Karpas-422 (cell line): ENCODE results near the gene BRF1. TPM values are rescaled to one million over a fixed set of nuclear protein-coding genes. Genes with fewer than 3 reads are reported as not detected.
"Not testable (repeated sequence)": the region's sequence is repeated elsewhere in the genome, so short reads cannot be mapped to it uniquely, and the experiment has no call there.

Experiments used
- DNase-seq: peaks from one replicate; pipeline ENCODE4 v3.0.0-alpha.2; 2015
- H2AFZ ChIP-seq: fragments of 200-600 bp; sonication (generic); 2 replicates; pipeline ENCODE4 v1.6.1; 2014; ENCODE audit warnings: antibody characterized with exemption, low read length, mixed read lengths
- H3K27ac ChIP-seq: fragments of 200-600 bp; sonication (generic); 2 replicates; pipeline ENCODE4 v1.5.1; 2014; ENCODE audit warnings: mild to moderate bottlenecking, low read length, moderate library complexity
- H3K27me3 ChIP-seq: fragments of 200-600 bp; sonication (generic); 2 replicates; pipeline ENCODE4 v1.6.1; 2014; ENCODE audit warnings: low read length, mixed read lengths
- H3K36me3 ChIP-seq: fragments of 200-600 bp; sonication (generic); 2 replicates; pipeline ENCODE4 v1.6.1; 2014; ENCODE audit warnings: low read length, mixed read lengths; ENCODE audit not compliant: insufficient read depth
- H3K4me1 ChIP-seq: fragments of 200-600 bp; sonication (generic); 2 replicates; pipeline ENCODE4 v1.6.1; 2014; ENCODE audit warnings: mild to moderate bottlenecking, low read length, mixed read lengths
- H3K4me2 ChIP-seq: fragments of 200-600 bp; sonication (generic); 2 replicates; pipeline ENCODE4 v1.6.1; 2014; ENCODE audit warnings: low read length, low read depth, mild to moderate bottlenecking; ENCODE audit not compliant: poor library complexity, severe bottlenecking
- H3K4me3 ChIP-seq: fragments of 200-600 bp; sonication (generic); 2 replicates; pipeline ENCODE4 v1.5.1; 2014; ENCODE audit warnings: mild to moderate bottlenecking, antibody characterized with exemption, low read length, mixed read lengths
- H3K79me2 ChIP-seq: fragments of 200-600 bp; sonication (generic); 2 replicates; pipeline ENCODE4 v1.6.1; 2014; ENCODE audit warnings: mild to moderate bottlenecking, low read length, mixed read lengths
- H3K9ac ChIP-seq: fragments of 200-600 bp; sonication (generic); 2 replicates; pipeline ENCODE4 v1.6.0; 2014; ENCODE audit warnings: low read length
- H3K9me2 ChIP-seq: fragments of 200-600 bp; sonication (generic), shearing (Covaris generic); replicated peaks from 2 replicates; pipeline ENCODE4 v1.6.0; 2014; ENCODE audit warnings: mild to moderate bottlenecking, low read length, moderate library complexity; ENCODE audit not compliant: insufficient read depth
- H3K9me3 ChIP-seq: fragments of 300-700, 200-600 bp; sonication (generic); 2 replicates; pipeline ENCODE4 v1.6.1; 2014; ENCODE audit warnings: low read length, mixed read lengths
- H4K20me1 ChIP-seq: fragments of 200-600 bp; sonication (generic); 2 replicates; pipeline ENCODE4 v1.6.1; 2014; ENCODE audit warnings: mild to moderate bottlenecking, antibody characterized with exemption, low read length, low read depth; ENCODE audit not compliant: insufficient read depth
- total RNA-seq: library from RNA; depleted of rRNA; stranded (reverse); fragments of >200 nt; shearing (Covaris generic); gene quantifications from 2 replicates; pipeline ENCODE4 v1.2.3, GENCODE V29; 2014; ENCODE audit warnings: low replicate concordance

The BRF1 gene
- total RNA-seq, 1 experiment from 2014 or later: 19.0 TPM

DNA sequence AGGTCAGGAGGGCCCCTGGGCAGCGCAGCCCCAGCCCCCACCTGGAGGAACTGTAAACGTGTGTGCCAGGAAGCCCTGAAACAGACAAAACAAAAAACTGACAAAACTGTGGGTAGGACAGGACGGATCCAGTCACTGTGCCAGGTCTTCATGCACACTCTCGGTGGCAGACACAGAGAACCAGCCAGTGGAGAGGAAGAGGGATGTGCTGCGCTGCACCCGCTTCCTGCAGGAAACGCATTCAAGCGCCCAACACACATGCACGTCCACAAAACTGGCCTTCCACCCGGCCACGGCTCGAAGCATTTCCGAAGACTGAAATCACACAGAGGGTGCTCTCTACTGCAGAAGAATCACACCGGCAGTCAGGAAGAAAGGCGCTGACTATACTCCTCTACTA, 16.9 kb downstream of the BRF1 start:
- Histone ChIP-seq H3K9ac (no peak overlapping the region), H3K9me2 (no peaks in the 10 kb centered on the region), H3K4me3 (no peak overlapping the region), H3K36me3 (no peaks in the 10 kb centered on the region), H3K9me3 (no peaks in the 10 kb centered on the region), H3K4me2 (no peak overlapping the region), H3K79me2 (no peaks in the 10 kb centered on the region), H4K20me1 (peaks cover 5% of the 10 kb centered on the region; the same call in 1 of the 2 replicates), H3K27ac (no peak overlapping the region), H3K27me3 (no peaks in the 10 kb centered on the region), H2AFZ (no peak overlapping the region), H3K4me1 (no peaks in the 10 kb centered on the region)
- DNase-seq: no peak

DNA sequence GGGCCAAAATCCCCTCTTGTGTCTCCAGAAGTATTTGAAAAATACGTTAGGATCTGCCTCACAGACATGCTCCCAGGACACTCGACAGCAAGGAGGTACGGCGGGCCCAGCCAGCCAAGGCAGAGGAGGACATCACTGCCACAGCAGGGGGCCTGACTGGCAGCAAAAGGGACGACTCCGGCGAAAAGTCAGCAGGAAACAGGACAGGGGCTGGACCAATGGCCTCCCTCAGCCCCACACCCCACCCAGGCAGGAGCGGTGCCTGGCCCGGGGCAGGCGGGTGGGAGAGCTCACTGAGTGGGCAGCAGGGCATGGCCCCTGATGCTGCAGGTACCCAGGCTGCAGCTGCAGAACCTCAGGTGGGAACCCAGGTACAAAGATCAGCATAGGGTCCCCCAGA, 17.8 kb downstream of the BRF1 start:
- no peaks in the 10 kb centered on the region for H3K9me2 ChIP-seq
- no peaks in the 10 kb centered on the region for H3K9me3 ChIP-seq
- H3K36me3 ChIP-seq: no peaks in the 10 kb centered on the region
- peaks cover 8% of the 10 kb centered on the region; the same call in 1 of the 2 replicates for H4K20me1 ChIP-seq
- H3K4me2 ChIP-seq: no peak overlapping the region
- H3K4me3 ChIP-seq: no peak overlapping the region
- no peaks in the 10 kb centered on the region for H3K79me2 ChIP-seq
- DNase-seq: no peak
- H3K27me3 ChIP-seq: no peaks in the 10 kb centered on the region
- H3K27ac ChIP-seq: no peak overlapping the region
- H3K4me1 ChIP-seq: no peaks in the 10 kb centered on the region
- no peak overlapping the region for H2AFZ ChIP-seq
- no peak overlapping the region for H3K9ac ChIP-seq

DNA sequence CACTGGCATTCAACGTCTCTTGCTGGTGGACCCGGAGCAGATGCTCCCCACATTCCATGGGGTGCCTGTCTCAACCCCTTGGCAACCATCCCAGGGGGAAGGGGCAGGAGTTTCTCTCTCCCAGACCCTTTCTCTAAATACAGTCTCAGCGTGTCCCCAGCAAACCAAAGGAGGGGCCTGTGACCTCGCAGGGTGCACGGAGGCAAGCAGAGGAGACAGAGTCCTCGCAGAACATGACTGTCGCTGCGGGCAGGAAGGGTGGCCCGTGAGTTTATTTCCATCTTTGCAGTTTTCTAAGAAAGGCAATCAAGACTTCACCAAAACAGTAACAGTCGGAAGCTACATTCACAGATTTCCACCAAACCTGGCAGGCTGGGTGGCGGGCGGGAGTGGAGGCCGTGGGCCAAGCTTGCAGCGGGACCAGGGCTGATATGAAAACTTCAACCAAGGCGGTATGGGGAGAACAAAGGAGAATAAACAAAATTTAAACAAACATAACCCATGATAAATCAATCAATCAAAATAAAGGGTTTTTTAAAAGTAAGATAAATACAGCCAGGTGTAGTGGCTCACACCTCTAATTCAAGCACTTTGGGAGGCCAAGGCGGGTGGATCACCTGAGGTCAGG, 18.6 kb downstream of the BRF1 start:
- H3K9ac ChIP-seq: no peak overlapping the region
- no peak overlapping the region for H3K27ac ChIP-seq
- no peaks in the 10 kb centered on the region for H3K27me3 ChIP-seq
- H2AFZ ChIP-seq: no peak overlapping the region
- no peak for DNase-seq
- no peaks in the 10 kb centered on the region for H3K9me3 ChIP-seq
- no peaks in the 10 kb centered on the region for H3K9me2 ChIP-seq
- no peaks in the 10 kb centered on the region for H3K36me3 ChIP-seq
- H3K4me2 ChIP-seq: no peak overlapping the region
- H3K4me1 ChIP-seq: no peaks in the 10 kb centered on the region
- H4K20me1 ChIP-seq: peaks cover 11% of the 10 kb centered on the region; the same call in 1 of the 2 replicates
- H3K79me2 ChIP-seq: no peaks in the 10 kb centered on the region
- no peak overlapping the region for H3K4me3 ChIP-seq

DNA sequence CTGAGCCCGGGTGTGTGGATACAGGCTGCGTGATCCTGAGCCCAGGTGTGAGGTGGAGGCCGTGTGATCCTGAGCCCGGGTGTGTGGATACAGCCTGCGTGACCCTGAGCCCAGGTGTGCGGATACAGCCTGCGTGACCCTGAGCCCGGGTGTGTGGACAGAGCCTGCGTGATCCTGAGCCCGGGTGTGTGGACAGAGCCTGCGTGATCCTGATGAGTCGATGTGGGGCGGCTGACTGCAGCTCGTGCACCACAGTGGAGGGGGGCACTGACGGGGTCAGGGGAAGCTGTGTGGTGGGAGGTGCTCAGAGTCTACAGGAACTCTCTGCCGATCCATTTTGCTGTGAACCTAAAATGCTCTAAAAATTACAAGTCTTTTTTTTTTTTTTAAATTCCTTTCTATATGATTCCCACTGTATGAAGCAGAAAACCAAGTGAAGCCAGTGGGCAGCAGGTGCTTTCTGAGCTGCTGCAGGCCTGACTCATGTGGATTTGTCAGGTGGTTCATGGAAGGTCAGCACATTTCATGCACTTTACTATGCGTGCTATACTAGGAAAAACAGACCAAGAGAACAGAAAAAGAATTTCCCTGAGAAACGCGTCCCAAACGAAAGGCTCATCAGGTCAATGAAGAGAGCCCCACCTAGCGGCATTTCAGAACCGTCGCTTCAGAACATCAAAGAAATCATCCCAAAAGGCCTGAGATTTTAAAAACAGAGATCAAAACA, 19.3 kb downstream of the BRF1 start:
- no peaks in the 10 kb centered on the region for H3K9me2 ChIP-seq
- peak; percentile 63 for DNase-seq
- H3K4me1 ChIP-seq: no peaks in the 10 kb centered on the region
- no peak overlapping the region for H3K4me2 ChIP-seq
- no peak overlapping the region for H3K4me3 ChIP-seq
- H3K9me3 ChIP-seq: no peaks in the 10 kb centered on the region
- H2AFZ ChIP-seq: no peak overlapping the region
- no peak overlapping the region for H3K27ac ChIP-seq
- H3K27me3 ChIP-seq: no peaks in the 10 kb centered on the region
- H3K79me2 ChIP-seq: no peaks in the 10 kb centered on the region
- no peaks in the 10 kb centered on the region for H3K36me3 ChIP-seq
- no peak overlapping the region for H3K9ac ChIP-seq
- peaks cover 11% of the 10 kb centered on the region; the same call in 1 of the 2 replicates for H4K20me1 ChIP-seq

DNA sequence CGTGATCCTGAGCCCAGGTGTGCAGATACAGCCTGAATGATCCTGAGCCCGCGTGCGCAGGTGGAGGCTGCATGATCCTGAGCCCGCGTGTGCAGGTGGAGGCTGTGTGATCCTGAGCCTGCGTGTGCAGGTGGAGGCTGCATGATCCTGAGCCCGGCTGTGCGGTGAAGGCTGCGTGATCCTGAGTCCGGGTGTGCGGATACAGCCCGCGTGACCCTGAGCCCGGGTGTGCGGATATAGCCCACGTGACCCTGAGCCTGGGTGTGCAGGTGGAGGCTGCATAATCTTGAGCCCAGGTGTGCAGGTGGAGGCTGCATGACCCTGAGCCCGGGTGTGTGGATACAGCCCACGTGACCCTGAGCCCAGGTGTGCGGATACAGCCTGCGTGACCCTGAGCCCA, 20.3 kb downstream of the BRF1 start:
- no peaks in the 10 kb centered on the region for H3K9me3 ChIP-seq
- H3K4me3 ChIP-seq: no peak overlapping the region
- H4K20me1 ChIP-seq: peaks cover 12% of the 10 kb centered on the region
- DNase-seq: no peak
- H3K4me2 ChIP-seq: no peak overlapping the region
- no peaks in the 10 kb centered on the region for H3K9me2 ChIP-seq
- no peak overlapping the region for H3K27ac ChIP-seq
- H3K9ac ChIP-seq: no peak overlapping the region
- H3K4me1 ChIP-seq: no peaks in the 10 kb centered on the region
- no peaks in the 10 kb centered on the region for H3K79me2 ChIP-seq
- H2AFZ ChIP-seq: no peak overlapping the region
- H3K36me3 ChIP-seq: no peaks in the 10 kb centered on the region
- no peaks in the 10 kb centered on the region for H3K27me3 ChIP-seq

DNA sequence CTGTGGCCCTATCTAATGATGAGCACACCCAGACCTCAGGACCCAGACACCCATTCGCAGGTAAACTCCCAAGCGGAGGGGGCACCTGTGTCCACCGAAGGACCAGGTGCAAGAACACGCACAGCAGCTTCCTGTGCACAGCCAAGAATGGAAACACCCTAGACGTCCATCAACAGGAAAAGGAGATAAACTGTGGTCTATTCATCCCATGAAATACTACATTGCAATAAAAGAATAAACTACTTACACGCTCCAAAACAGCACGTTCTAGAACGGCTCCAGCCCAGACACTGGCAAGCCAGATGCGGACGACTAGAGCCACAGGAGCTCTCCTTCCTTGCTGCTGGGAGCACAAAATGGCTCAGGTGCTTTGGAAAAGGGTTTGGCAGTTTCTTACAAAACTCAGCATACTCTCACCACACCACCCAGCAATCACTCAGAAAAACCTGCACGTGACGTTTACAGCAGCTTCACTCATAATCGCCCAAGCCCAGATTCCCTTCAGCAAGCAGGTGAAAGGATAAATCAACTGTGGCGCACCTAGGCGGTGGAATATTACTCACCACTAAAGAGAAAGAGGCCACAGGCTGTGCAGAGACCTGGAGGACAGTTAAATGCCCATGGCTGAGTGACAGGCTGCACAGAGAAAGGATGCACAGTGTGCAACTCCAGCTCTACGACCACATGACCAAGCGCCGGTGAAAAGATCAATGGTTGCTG, 21.0 kb downstream of the BRF1 start:
- H3K9ac ChIP-seq: no peak overlapping the region
- H3K9me3 ChIP-seq: no peaks in the 10 kb centered on the region
- no peaks in the 10 kb centered on the region for H3K4me1 ChIP-seq
- no peaks in the 10 kb centered on the region for H3K9me2 ChIP-seq
- no peaks in the 10 kb centered on the region for H3K36me3 ChIP-seq
- no peak overlapping the region for H2AFZ ChIP-seq
- no peak overlapping the region for H3K4me2 ChIP-seq
- no peak for DNase-seq
- no peaks in the 10 kb centered on the region for H3K79me2 ChIP-seq
- H3K4me3 ChIP-seq: no peak overlapping the region
- H3K27me3 ChIP-seq: no peaks in the 10 kb centered on the region
- peaks cover 19% of the 10 kb centered on the region for H4K20me1 ChIP-seq
- H3K27ac ChIP-seq: no peak overlapping the region

DNA sequence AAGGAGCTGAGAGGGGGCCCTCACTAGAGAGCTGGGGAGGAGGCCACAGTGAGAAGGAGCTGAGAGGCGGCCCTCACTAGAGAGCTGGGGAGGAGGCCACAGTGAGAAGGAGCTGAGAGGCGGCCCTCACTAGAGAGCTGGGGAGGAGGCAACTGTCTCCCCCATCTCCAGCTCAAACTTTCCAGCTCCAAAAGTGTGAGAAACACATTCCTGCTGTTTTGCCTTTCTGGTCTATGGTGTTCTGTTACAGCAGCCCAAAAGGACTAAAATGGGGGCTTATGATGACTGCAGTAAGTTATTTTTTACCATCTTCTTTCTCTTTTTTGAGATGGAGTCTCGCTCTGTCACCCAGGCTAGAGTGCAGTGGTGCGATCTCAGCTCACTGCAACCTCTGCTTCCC, 23.4 kb downstream of the BRF1 start:
- not testable (repeated sequence) for H3K79me2 ChIP-seq, H3K4me1 ChIP-seq, H3K36me3 ChIP-seq, H2AFZ ChIP-seq, H3K27ac ChIP-seq, H3K4me3 ChIP-seq, H3K27me3 ChIP-seq, H3K9me3 ChIP-seq, H3K9me2 ChIP-seq, H3K9ac ChIP-seq, DNase-seq, H3K4me2 ChIP-seq
- peaks cover 25% of the 10 kb centered on the region for H4K20me1 ChIP-seq

DNA sequence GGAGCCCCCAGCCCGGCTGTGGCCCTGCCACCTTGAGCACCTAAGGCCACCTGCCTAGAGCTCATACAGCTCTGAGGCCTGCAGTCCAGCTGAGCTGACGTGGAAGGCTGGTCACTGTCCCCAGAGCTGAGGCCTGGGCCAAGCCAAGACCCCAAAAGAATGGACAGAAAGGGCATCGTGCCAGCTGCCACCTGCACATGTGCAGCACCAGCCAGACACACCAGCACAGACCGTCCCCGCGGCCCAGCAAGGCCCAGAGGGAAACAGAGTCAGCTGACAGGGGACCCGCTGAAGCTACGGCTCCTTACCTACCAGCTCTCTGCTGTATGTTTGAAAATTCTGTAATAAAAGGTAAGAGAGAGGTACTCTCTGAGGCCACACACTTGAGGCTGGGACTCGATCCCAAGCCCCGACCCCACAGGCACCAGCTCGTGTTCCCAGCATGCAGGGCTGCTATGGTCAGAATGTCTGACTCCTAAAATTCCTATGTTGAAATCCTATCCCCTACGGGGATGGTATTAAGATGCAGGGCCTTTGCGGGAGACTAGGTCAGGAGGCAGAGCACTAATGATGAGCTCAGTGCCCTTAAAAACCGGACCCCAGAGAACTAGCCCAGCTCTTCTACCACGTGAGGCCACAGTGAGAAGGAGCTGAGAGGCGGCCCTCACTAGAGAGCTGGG, 25.4 kb downstream of the BRF1 start:
- Histone ChIP-seq H4K20me1 (peaks cover 25% of the 10 kb centered on the region), H3K4me2 (no peak overlapping the region), H3K9me2 (no peaks in the 10 kb centered on the region), H3K79me2 (no peaks in the 10 kb centered on the region), H3K9ac (no peak overlapping the region), H3K4me3 (no peak overlapping the region), H3K4me1 (no peaks in the 10 kb centered on the region), H3K27ac (no peak overlapping the region), H3K36me3 (no peaks in the 10 kb centered on the region), H3K9me3 (no peaks in the 10 kb centered on the region), H2AFZ (no peak overlapping the region), H3K27me3 (no peaks in the 10 kb centered on the region)
- DNase-seq: no peak
